Colonic mucosa (tissue), 4 donors: Measurements from ENCODE around the gene MSI1. TPM values are rescaled to one million over a fixed set of nuclear protein-coding genes. Genes with fewer than 3 reads are reported as not detected.

Experiments used
- DNase-seq: peaks from one replicate; pipeline ENCODE4 v3.0.0-alpha.2; 2020
- H3K27ac ChIP-seq: fragments of 200-600 bp; one replicate; pipeline ENCODE4 v1.8.0; 2021
- H3K27me3 ChIP-seq: fragments of 200-600 bp; one replicate; pipeline ENCODE4 v1.8.0; 2021
- H3K36me3 ChIP-seq: fragments of 200-600 bp; one replicate; pipeline ENCODE4 v1.8.0; 2021
- H3K4me1 ChIP-seq: fragments of 200-600 bp; one replicate; pipeline ENCODE4 v1.8.0; 2021; ENCODE audit warnings: mild to moderate bottlenecking
- H3K4me3 ChIP-seq: fragments of 200-600 bp; one replicate; pipeline ENCODE4 v1.8.0; 2021
- H3K9ac ChIP-seq, 2 donors: one replicate each; pipeline ENCODE4 v1.7.0; 2013; ENCODE audit warnings: control low read depth in 2 of 2, low read depth in 2 of 2, low read length in 2 of 2
- H3K9me3 ChIP-seq: fragments of 200-600 bp; one replicate; pipeline ENCODE4 v1.8.0; 2021
- CTCF ChIP-seq: fragments of 200-600 bp; IDR thresholded peaks from one replicate; pipeline ENCODE4 v1.8.0; 2022; ENCODE audit warnings: antibody characterized with exemption, mild to moderate bottlenecking
- intact Hi-C: fragments of 100-400 bp; cut with DNase I; formaldehyde crosslinking; loops from one replicate; pipeline ENCODE4 v1.14.1; 2022
- total RNA-seq, 2 donors: library from RNA; stranded (reverse); fragmentation: NEBNext Ultra II Directional in 1 of 2; extraction: Animal tissue kit (Norgen Biotek cat#: 25700) in 1 of 2; gene quantifications; one replicate each; pipeline ENCODE4 v1.2.1, GENCODE V29; 2021
- donor health status: healthy.
- donor health status: DM: no; HTN: no; CAD: no.
- donor health status: DM: no; HTN: no; CAD: no.

The MSI1 gene
- total RNA-seq, 2 donors from 2014 or later = 3.8 to 11.7 TPM

GRCh38 chr12:120314220-120314619 lies 54.7 kb downstream of the MSI1 start:
- H3K9me3 ChIP-seq = no peaks in the 10 kb centered on the region
- H3K27ac ChIP-seq = no peak overlapping the region
- DNase-seq = no peak
- H3K27me3 ChIP-seq = no peaks in the 10 kb centered on the region
- H3K4me3 ChIP-seq = no peak overlapping the region
- no peak for TF ChIP-seq CTCF
- intact Hi-C loops = no loop called here
- no peak overlapping the region for H3K9ac ChIP-seq
- H3K4me1 ChIP-seq = no peaks in the 10 kb centered on the region
- no peaks in the 10 kb centered on the region for H3K36me3 ChIP-seq

- peak; percentile 95 for DNase-seq
- intact Hi-C loops = no loop called here
- H3K9me3 ChIP-seq = no peaks in the 10 kb centered on the region
- peak within 1 kb of the TSS; percentile 71 for H3K27ac ChIP-seq
- H3K4me1 ChIP-seq = no peaks in the 10 kb centered on the region
- TF ChIP-seq CTCF = peak; percentile 74
- no peaks in the 10 kb centered on the region for H3K27me3 ChIP-seq
- no peaks in the 10 kb centered on the region for H3K36me3 ChIP-seq
- peak within 1 kb of the TSS; percentile 52 to 72 for H3K9ac ChIP-seq
- H3K4me3 ChIP-seq = peak within 1 kb of the TSS; percentile 64
Observed at GRCh38 chr12:120301962-120302815, 66.8 kb downstream of the MSI1 start, which contains the start of gene SIRT4. Gene SIRT4 (plus strand): TSS chr12:120302321. CDS start chr12:120303562, 1,241 bp downstream.

GRCh38 chr12:120292661-120293531 lies 76.1 kb downstream of the MSI1 start, which contains the start of gene RNU4-1:
Gene RNU4-1 (minus strand): TSS chr12:120293237.
- peak; percentile 79 for DNase-seq
- no peaks in the 10 kb centered on the region for H3K36me3 ChIP-seq
- no peaks in the 10 kb centered on the region for H3K27me3 ChIP-seq
- intact Hi-C loops = no loop called here
- peak within 1 kb of the TSS; percentile 92 for H3K27ac ChIP-seq
- H3K4me3 ChIP-seq = peak within 1 kb of the TSS; percentile 38
- H3K9me3 ChIP-seq = no peaks in the 10 kb centered on the region
- TF ChIP-seq CTCF = no peak
- H3K9ac ChIP-seq = peak within 1 kb of the TSS; percentile 65 to 67
- H3K4me1 ChIP-seq = no peaks in the 10 kb centered on the region

- DNase-seq = no peak
- Histone ChIP-seq H3K27ac (peak overlapping the region; percentile 92), H3K36me3 (no peaks in the 10 kb centered on the region), H3K27me3 (no peaks in the 10 kb centered on the region), H3K9me3 (no peaks in the 10 kb centered on the region), H3K4me3 (peak overlapping the region; percentile 38), H3K4me1 (no peaks in the 10 kb centered on the region), H3K9ac (peak overlapping the region; percentile 65 to 67)
- intact Hi-C loops = no loop called here
- no peak for TF ChIP-seq CTCF
Observed at GRCh38 chr12:120292411-120292660, 76.6 kb downstream of the MSI1 start.

Other genes starting within 250 kb of the MSI1 start
- gene GCN1, start 174.4 kb downstream of the MSI1 start, total RNA-seq = 100 to 1,000 TPM in 1 of 2 donors, 10 to 100 TPM in 1; 53.4 to 144 TPM
- gene RPLP0, start 168.1 kb downstream of the MSI1 start, total RNA-seq = 1,000 to 10,000 TPM; 1,834 to 2,096 TPM
- 100 to 1,000 TPM; 133 to 142 TPM for gene PXN, start 103.4 kb downstream of the MSI1 start, total RNA-seq
- gene RNU4-2, start 77.3 kb downstream of the MSI1 start, total RNA-seq = 1,000 to 10,000 TPM; 2,653 to 6,886 TPM
- gene RNU4-1, start 75.9 kb downstream of the MSI1 start, total RNA-seq = 1,000 to 10,000 TPM; 1,555 to 3,531 TPM
- gene SIRT4, start 66.8 kb downstream of the MSI1 start, total RNA-seq = 1 to 10 TPM; 1.3 to 1.6 TPM
- gene PLA2G1B, start 41.4 kb downstream of the MSI1 start, total RNA-seq = 1 to 10 TPM in 1 of 2 donors, not detected in 1; 5.0 TPM
- gene COX6A1, start 68.9 kb upstream of the MSI1 start, total RNA-seq = 1,000 to 10,000 TPM in 1 of 2 donors, 100 to 1,000 TPM in 1; 887 to 1,081 TPM
- 10 to 100 TPM; 20.4 to 27.8 TPM for gene TRIAP1, start 77.2 kb upstream of the MSI1 start, total RNA-seq
- 10 to 100 TPM; 34.1 to 43.3 TPM for gene GATC, start 77.3 kb upstream of the MSI1 start, total RNA-seq
- 100 to 1,000 TPM; 169 to 216 TPM for gene SRSF9, start 100.6 kb upstream of the MSI1 start, total RNA-seq
- gene DYNLL1, start 126.9 kb upstream of the MSI1 start, total RNA-seq = 100 to 1,000 TPM; 359 to 463 TPM
- gene COQ5, start 160.0 kb upstream of the MSI1 start, total RNA-seq = 10 to 100 TPM; 35.8 to 46.6 TPM
- gene RNF10, start 165.2 kb upstream of the MSI1 start, total RNA-seq = 100 to 1,000 TPM; 199 to 226 TPM
- gene POP5, start 212.2 kb upstream of the MSI1 start, total RNA-seq = 10 to 100 TPM; 22.8 to 77.7 TPM